Keratinocyte (primary cell): ENCODE results near the gene ZNF362. TPM values are rescaled to one million over a fixed set of nuclear protein-coding genes. Genes with fewer than 3 reads are reported as not detected.
A peak's percentile ranks its signal among the peaks of the same experiment; 100 is the strongest.

Experiments used
- DNase-seq: peaks from one replicate; pipeline ENCODE4 v3.0.0-alpha.2; 2011; ENCODE audit warnings: low read depth, missing footprints, low spot score
- FAIRE-seq: peaks from 2 replicates; lab custom pipeline; 2011; peaks lifted over from hg19 to GRCh38; lab: Jason Lieb, UNC
- H2AFZ ChIP-seq: 2 replicates; pipeline ENCODE4 v1.6.0; 2012; ENCODE audit warnings: low read length, control low read depth, inconsistent platforms; ENCODE audit not compliant: control insufficient read depth
- H3K27ac ChIP-seq: 2 replicates; pipeline ENCODE4 v1.5.1; 2011; ENCODE audit warnings: low read length; ENCODE audit not compliant: control insufficient read depth, insufficient read depth
- H3K27me3 ChIP-seq: 3 replicates; pipeline ENCODE4 v1.6.0; 2011; ENCODE audit warnings: low read length; ENCODE audit not compliant: control insufficient read depth, insufficient read depth; ENCODE audit errors: extremely low read depth
- H3K36me3 ChIP-seq, 2 experiments: 2 replicates in 1 of 2; 3 replicates in 1 of 2; pipeline ENCODE4 v1.5.1; 2011; ENCODE audit warnings: low read length in 2 of 2, mild to moderate bottlenecking in 1 of 2; ENCODE audit not compliant: control insufficient read depth in 2 of 2, insufficient read depth in 2 of 2; ENCODE audit errors: extremely low read depth in 1 of 2
- H3K4me1 ChIP-seq: 3 replicates; pipeline ENCODE4 v1.5.1; 2011; ENCODE audit warnings: low read length; ENCODE audit not compliant: control insufficient read depth, insufficient read depth; ENCODE audit errors: extremely low read depth
- H3K4me2 ChIP-seq: 3 replicates; pipeline ENCODE4 v1.6.0; 2011; ENCODE audit warnings: low read depth, low read length; ENCODE audit not compliant: control insufficient read depth, insufficient read depth; ENCODE audit errors: extremely low read depth
- H3K4me3 ChIP-seq, 3 experiments: fragments of 200-600 bp in 1 of 3; sonication (generic) in 1 of 3; 2 replicates in 2 of 3; 3 replicates in 1 of 3; pipeline ENCODE4 v1.5.1; 2011 to 2016; ENCODE audit warnings: low read length in 3 of 3, mild to moderate bottlenecking in 3 of 3, control low read depth in 2 of 3, inconsistent platforms in 1 of 3, low read depth in 1 of 3, mixed read lengths in 1 of 3, mixed run types in 1 of 3, moderate library complexity in 1 of 3; ENCODE audit not compliant: control insufficient read depth in 2 of 3, insufficient read depth in 2 of 3; ENCODE audit errors: extremely low read depth in 1 of 3
- H3K79me2 ChIP-seq: 2 replicates; pipeline ENCODE4 v1.6.0; 2012; ENCODE audit warnings: low read length; ENCODE audit not compliant: control insufficient read depth, insufficient read depth
- H3K9ac ChIP-seq: 3 replicates; pipeline ENCODE4 v1.6.0; 2011; ENCODE audit warnings: low read length; ENCODE audit not compliant: control insufficient read depth, insufficient read depth; ENCODE audit errors: extremely low read depth
- H3K9me1 ChIP-seq: 3 replicates; pipeline ENCODE4 v1.6.0; 2011; ENCODE audit warnings: low read length; ENCODE audit not compliant: control insufficient read depth, insufficient read depth; ENCODE audit errors: extremely low read depth
- H3K9me3 ChIP-seq: 2 replicates; pipeline ENCODE4 v1.5.1; 2012; ENCODE audit warnings: low read depth, low read length; ENCODE audit not compliant: control insufficient read depth
- H4K20me1 ChIP-seq: 3 replicates; pipeline ENCODE4 v1.6.0; 2011; ENCODE audit warnings: low read length; ENCODE audit not compliant: control insufficient read depth, insufficient read depth; ENCODE audit errors: extremely low read depth
- EZH2 ChIP-seq: IDR thresholded peaks from one replicate; pipeline ENCODE4 v1.6.1; 2012; ENCODE audit warnings: inconsistent platforms, mild to moderate bottlenecking, low read length, moderate library complexity
- dilution Hi-C: fragments of 300-500 bp; cut with MboI; formaldehyde crosslinking; loops from one replicate; pipeline ENCODE4 v1.7.0; 2020; ENCODE audit warnings: low sequenced_read_pairs; ENCODE audit not compliant: extremely low pct_ligation_motif_present
- polyA plus RNA-seq, 5 experiments: library from polyadenylated mRNA; depleted of rRNA in 3 of 5; stranded (reverse) in 3 of 5; stranded (forward) in 1 of 5; unstranded in 1 of 5; fragments of >200 nt; gene quantifications; 1 replicate in 1 of 5; 2 replicates in 3 of 5; 3 replicates in 1 of 5; pipeline versions ENCODE4 v1.2.1 to v1.2.3, GENCODE V29; 2011 to 2012; ENCODE audit warnings: missing spikeins in 2 of 5, low read depth in 1 of 5, low replicate concordance in 1 of 5
- TF ChIP-seq, protein P1 (sequence below), 3 experiments: IDR thresholded peaks in 1 of 3; conservative IDR thresholded peaks in 1 of 3; optimal IDR thresholded peaks in 1 of 3; 2 replicates in 2 of 3; 3 replicates in 1 of 3; pipeline versions ENCODE3 to v1.5.1; 2011; ENCODE audit warnings: low read length in 3 of 3, mild to moderate bottlenecking in 3 of 3, moderate library complexity in 2 of 3, control low read depth in 1 of 3, inconsistent platforms in 1 of 3; ENCODE audit not compliant: insufficient read depth in 2 of 3; ENCODE audit errors: extremely low read depth in 1 of 3

The ZNF362 gene
- polyA plus RNA-seq, 1 donor (not counting 4 experiments of a cell fraction or from before 2014, with no cell fraction given): 2.2 TPM

DNA sequence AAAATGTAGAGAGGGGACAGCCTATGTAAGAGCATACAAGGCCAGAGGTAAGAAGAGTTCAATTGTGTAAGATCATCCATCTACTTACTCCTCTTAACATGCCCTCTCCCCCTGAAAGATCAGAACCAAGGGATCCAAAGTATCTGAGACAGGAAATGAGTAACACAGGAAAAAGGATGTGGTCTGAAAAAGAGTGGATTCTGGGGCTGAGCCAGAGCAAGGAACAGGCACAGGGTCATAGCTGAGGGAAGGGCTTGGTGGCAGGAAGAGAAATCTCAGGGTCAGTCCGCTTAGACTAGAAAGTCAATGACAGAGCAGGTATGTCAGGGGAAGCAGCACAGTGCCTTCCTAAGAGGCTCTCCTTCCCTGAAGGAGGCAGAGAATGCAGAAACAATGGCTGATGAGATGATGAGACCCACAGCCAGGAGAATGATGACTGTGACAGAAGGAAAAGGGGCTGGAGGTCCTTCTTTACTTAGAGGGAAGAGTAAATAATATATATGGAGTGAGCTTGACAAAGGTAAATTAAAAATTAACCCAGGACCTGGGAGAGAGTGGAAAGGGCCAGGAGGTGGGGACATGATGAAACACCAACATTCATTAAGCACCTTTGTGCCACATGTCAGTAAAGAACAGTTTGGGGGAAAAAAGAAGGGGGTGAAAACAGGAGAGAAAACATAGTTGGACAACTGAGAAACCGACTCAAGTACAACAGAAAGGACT, 90.8 kb downstream of the ZNF362 start:
- dilution Hi-C loops: no loop called here
- peak overlapping the region; percentile 90 for H3K4me2 ChIP-seq
- DNase-seq (peak; percentile 75), FAIRE-seq (peak; percentile 95)
- no peak for TF ChIP-seq EZH2
- TF ChIP-seq, protein P1, sequence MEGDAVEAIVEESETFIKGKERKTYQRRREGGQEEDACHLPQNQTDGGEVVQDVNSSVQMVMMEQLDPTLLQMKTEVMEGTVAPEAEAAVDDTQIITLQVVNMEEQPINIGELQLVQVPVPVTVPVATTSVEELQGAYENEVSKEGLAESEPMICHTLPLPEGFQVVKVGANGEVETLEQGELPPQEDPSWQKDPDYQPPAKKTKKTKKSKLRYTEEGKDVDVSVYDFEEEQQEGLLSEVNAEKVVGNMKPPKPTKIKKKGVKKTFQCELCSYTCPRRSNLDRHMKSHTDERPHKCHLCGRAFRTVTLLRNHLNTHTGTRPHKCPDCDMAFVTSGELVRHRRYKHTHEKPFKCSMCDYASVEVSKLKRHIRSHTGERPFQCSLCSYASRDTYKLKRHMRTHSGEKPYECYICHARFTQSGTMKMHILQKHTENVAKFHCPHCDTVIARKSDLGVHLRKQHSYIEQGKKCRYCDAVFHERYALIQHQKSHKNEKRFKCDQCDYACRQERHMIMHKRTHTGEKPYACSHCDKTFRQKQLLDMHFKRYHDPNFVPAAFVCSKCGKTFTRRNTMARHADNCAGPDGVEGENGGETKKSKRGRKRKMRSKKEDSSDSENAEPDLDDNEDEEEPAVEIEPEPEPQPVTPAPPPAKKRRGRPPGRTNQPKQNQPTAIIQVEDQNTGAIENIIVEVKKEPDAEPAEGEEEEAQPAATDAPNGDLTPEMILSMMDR (optimal IDR thresholded peaks at IDR 0.05 in 1 of 3, IDR thresholded peaks at IDR 0.05 in 1 of 3, conservative IDR thresholded peaks at IDR 0.05 in 1 of 3; ENCODE audit: extremely low read depth in 1 of 3, insufficient read depth in 2 of 3, low read length in 3 of 3): no peak
- peaks cover 75% of the 10 kb centered on the region for H3K79me2 ChIP-seq
- peaks cover 11 to 27% of the 10 kb centered on the region in 2 experiments for H3K36me3 ChIP-seq
- peak overlapping the region; percentile 69 for H3K9ac ChIP-seq
- H3K27me3 ChIP-seq: no peaks in the 10 kb centered on the region
- H3K27ac ChIP-seq: peak overlapping the region; percentile 69
- H3K9me1 ChIP-seq: no peaks in the 10 kb centered on the region
- peaks cover 13% of the 10 kb centered on the region for H4K20me1 ChIP-seq
- H2AFZ ChIP-seq: no peak overlapping the region
- peak overlapping the region; percentile 69 to 82 (median 79) for H3K4me3 ChIP-seq
- H3K4me1 ChIP-seq: peaks cover 58% of the 10 kb centered on the region
- no peaks in the 10 kb centered on the region for H3K9me3 ChIP-seq

DNA sequence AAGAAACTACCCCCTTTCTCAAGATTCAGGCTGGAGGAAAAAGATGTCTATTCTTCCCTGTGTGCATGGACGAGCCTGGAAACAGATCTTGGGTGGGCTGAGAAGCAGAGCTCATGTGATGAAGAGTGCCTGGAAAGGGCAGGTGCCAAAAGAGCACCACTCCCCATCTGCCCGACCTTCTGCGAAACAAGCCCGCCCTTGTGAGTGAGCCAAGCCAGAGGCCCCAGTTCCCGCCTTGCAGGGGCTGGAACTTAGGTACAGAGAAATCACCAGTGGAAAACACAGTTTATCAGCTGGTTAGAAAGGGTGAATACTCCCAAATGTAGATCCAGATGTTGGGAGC, 91.3 kb downstream of the ZNF362 start:
- Histone ChIP-seq H3K27me3 (no peaks in the 10 kb centered on the region), H4K20me1 (peaks cover 7% of the 10 kb centered on the region), H2AFZ (no peak overlapping the region), H3K36me3 (peaks cover 11 to 27% of the 10 kb centered on the region in 2 experiments), H3K4me1 (peaks cover 53% of the 10 kb centered on the region), H3K4me2 (peak overlapping the region; percentile 90), H3K27ac (peak overlapping the region; percentile 69), H3K9ac (peak overlapping the region; percentile 69), H3K79me2 (peaks cover 70% of the 10 kb centered on the region), H3K4me3 (peak overlapping the region; percentile 69 to 82 (median 79)), H3K9me1 (no peaks in the 10 kb centered on the region), H3K9me3 (no peaks in the 10 kb centered on the region)
- TF ChIP-seq EZH2: no peak
- TF ChIP-seq, protein P1 (optimal IDR thresholded peaks at IDR 0.05 in 1 of 3, IDR thresholded peaks at IDR 0.05 in 1 of 3, conservative IDR thresholded peaks at IDR 0.05 in 1 of 3; ENCODE audit: extremely low read depth in 1 of 3, insufficient read depth in 2 of 3, low read length in 3 of 3): no peak
- DNase-seq (no peak), FAIRE-seq (peak; percentile 66)
- dilution Hi-C loops: no loop called here
